Measurements from ENCODE around the gene TSPAN18. TPM values are rescaled to one million over a fixed set of nuclear protein-coding genes. Genes with fewer than 3 reads are reported as not detected.

Gene TSPAN18
- total and polyA plus RNA-seq, 2 experiments from 2014 or later, result 9.5 to 21.5 TPM

- H3K79me2 ChIP-seq, result no peaks in the 10 kb centered on the region
- no peaks in the 10 kb centered on the region for H3K27me3 ChIP-seq
- no peaks in the 10 kb centered on the region for H3K9me2 ChIP-seq (replicated peaks; ENCODE audit: insufficient read depth)
- no peak for DNase-seq (ENCODE audit: low spot score)
- WGBS (ENCODE audit: low lambda C conversion rate, missing lambda C conversion rate), result 86% methylated on average over 4 of the region's 4 CpGs
- TF ChIP-seq EZH2 (IDR thresholded peaks at IDR 0.05; ENCODE audit: borderline replicate concordance) (no peak), CTCF (IDR thresholded peaks at IDR 0.05; ENCODE audit: poor library complexity) (no peak), EZH2phosphoT487 (IDR thresholded peaks at IDR 0.05; ENCODE audit: low read depth, severe bottlenecking, unreplicated experiment) (no peak)
- H3K4me2 ChIP-seq, result no peak overlapping the region
- no peaks in the 10 kb centered on the region for H3K36me3 ChIP-seq (replicated peaks; ENCODE audit: insufficient read depth, low read depth)
- no peak overlapping the region for H3K4me3 ChIP-seq
- H3K4me1 ChIP-seq (ENCODE audit: insufficient read depth), result peaks cover 5% of the 10 kb centered on the region
- no peaks in the 10 kb centered on the region for H4K20me1 ChIP-seq (ENCODE audit: insufficient read depth, poor library complexity, severe bottlenecking)
- no peaks in the 10 kb centered on the region for H3K9me3 ChIP-seq (ENCODE audit: low read depth)
- no peak overlapping the region for H3K27ac ChIP-seq
- H2AFZ ChIP-seq, result no peak overlapping the region
These were observed 90.6 kb downstream of the TSPAN18 start for GRCh38 chr11:44817207-44817949.

DNA sequence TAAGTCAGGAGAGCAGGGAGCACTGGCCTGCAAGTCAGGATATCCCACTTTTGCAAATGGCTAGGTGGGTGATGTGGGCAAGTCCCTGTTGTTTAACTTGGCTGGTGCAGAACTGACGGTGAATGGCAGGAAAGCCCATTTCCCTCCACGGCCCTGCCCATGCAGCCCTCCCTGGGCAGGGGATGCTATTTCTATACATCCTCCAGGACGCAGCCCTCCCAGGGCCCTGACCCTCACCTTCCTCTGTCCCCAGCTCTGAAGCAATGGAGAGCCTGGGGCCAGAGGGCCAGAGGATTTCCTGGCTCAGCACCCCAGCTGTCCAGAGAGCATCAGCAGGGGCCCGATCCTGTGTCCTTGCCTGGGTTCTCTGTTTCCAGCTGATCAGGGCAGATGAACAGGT lies 91.3 kb downstream of the TSPAN18 start:
- no peak overlapping the region for H3K4me3 ChIP-seq
- no peaks in the 10 kb centered on the region for H4K20me1 ChIP-seq (ENCODE audit: insufficient read depth, poor library complexity, severe bottlenecking)
- WGBS (ENCODE audit: low lambda C conversion rate, missing lambda C conversion rate), result 90% methylated on average over 4 of the region's 4 CpGs
- no peaks in the 10 kb centered on the region for H3K36me3 ChIP-seq (replicated peaks; ENCODE audit: insufficient read depth, low read depth)
- H3K79me2 ChIP-seq, result no peaks in the 10 kb centered on the region
- TF ChIP-seq CTCF (IDR thresholded peaks at IDR 0.05; ENCODE audit: poor library complexity) (no peak), EZH2phosphoT487 (IDR thresholded peaks at IDR 0.05; ENCODE audit: low read depth, severe bottlenecking, unreplicated experiment) (no peak), EZH2 (IDR thresholded peaks at IDR 0.05; ENCODE audit: borderline replicate concordance) (no peak)
- H3K27me3 ChIP-seq, result no peaks in the 10 kb centered on the region
- DNase-seq (ENCODE audit: low spot score), result no peak
- H3K4me1 ChIP-seq (ENCODE audit: insufficient read depth), result peaks cover 5% of the 10 kb centered on the region
- no peak overlapping the region for H3K27ac ChIP-seq
- H3K9me2 ChIP-seq (replicated peaks; ENCODE audit: insufficient read depth), result no peaks in the 10 kb centered on the region
- no peaks in the 10 kb centered on the region for H3K9me3 ChIP-seq (ENCODE audit: low read depth)
- H3K4me2 ChIP-seq, result no peak overlapping the region
- no peak overlapping the region for H2AFZ ChIP-seq

GRCh38 chr11:44819346-44819745 lies 92.6 kb downstream of the TSPAN18 start:
- WGBS (ENCODE audit: low lambda C conversion rate, missing lambda C conversion rate), result 76% methylated on average over 8 of the region's 8 CpGs
- TF ChIP-seq EZH2phosphoT487 (IDR thresholded peaks at IDR 0.05; ENCODE audit: low read depth, severe bottlenecking, unreplicated experiment) (no peak), CTCF (IDR thresholded peaks at IDR 0.05; ENCODE audit: poor library complexity) (no peak), EZH2 (IDR thresholded peaks at IDR 0.05; ENCODE audit: borderline replicate concordance) (no peak)

More at GRCh38 chr11:44819346-44819745, 92.6 kb downstream of the TSPAN18 start:
- no peak for DNase-seq (ENCODE audit: low spot score)
- Histone ChIP-seq H4K20me1 (ENCODE audit: insufficient read depth, poor library complexity, severe bottlenecking) (no peaks in the 10 kb centered on the region), H3K79me2 (no peaks in the 10 kb centered on the region), H3K27me3 (no peaks in the 10 kb centered on the region), H3K9me3 (ENCODE audit: low read depth) (no peaks in the 10 kb centered on the region), H3K4me3 (no peak overlapping the region), H3K4me1 (ENCODE audit: insufficient read depth) (peaks cover 4% of the 10 kb centered on the region), H3K9me2 (replicated peaks; ENCODE audit: insufficient read depth) (no peaks in the 10 kb centered on the region), H2AFZ (no peak overlapping the region), H3K36me3 (replicated peaks; ENCODE audit: insufficient read depth, low read depth) (no peaks in the 10 kb centered on the region), H3K4me2 (no peak overlapping the region), H3K27ac (no peak overlapping the region)
